Mammary microvascular endothelial cell (primary cell): ENCODE measurements around the gene PLCG1. TPM values are rescaled to one million over a fixed set of nuclear protein-coding genes. Genes with fewer than 3 reads are reported as not detected.

ENCODE experiments used
- total RNA-seq: library from RNA; depleted of rRNA; stranded (reverse); fragments of >200 nt; gene quantifications from 2 replicates; pipeline ENCODE4 v1.2.3, GENCODE V29; 2015

The PLCG1 gene
- 70.7 and 79.1 TPM in 2 replicates for total RNA-seq

DNA sequence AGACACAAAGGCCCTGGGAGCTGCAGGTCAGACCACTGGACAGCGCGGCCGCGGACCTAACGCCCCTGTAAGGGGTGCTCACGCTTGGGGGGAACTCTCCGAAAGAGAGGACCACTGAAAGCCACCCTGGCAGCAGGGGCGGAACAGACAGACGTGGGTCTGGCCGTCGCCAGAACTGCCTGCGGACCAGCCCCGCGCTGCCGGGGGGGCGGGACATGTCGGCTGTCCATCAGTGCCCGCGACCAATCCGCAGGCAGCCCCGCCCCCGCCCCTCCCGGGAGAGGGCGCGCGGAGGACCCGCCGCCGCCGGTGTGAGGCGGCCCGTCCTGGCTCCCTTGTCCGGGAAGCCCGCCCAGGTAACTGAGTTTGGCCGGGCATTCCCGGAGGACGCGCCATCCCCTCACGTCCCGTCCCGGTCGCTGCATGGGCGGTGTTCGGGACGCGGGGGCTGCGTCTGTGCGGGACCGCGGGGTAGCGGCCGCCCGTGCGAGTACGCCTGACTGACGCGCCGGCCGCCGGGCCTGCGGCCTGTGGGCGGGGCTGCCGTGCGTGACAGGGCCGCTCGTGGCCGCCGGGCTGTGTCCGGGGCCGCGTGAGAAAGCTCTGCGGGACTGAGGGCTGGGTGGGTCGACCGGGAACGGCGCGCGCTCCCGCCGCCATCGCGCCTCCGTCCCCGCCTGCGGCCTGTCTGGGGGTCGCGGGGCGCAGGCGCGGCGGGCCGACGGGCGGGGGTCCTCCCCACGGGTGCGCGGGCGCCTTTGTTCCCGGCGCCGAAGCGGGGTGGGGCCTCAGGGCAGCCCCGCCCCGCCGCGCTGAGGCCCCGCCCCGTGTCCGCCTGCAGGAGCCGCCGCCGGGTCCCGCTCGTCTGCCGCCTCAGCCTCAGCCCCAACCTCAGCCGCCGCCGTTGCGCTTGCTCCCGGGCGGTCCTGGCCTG lies at the start of gene PLCG1:
PLCG1 (plus strand) TSS at position 864 of the 934 bp plus-strand sequence. CDS start 99 bp downstream, outside the sequence.

Other genes starting within 250 kb of the PLCG1 start
- gene TOP1, start 108.7 kb upstream of the PLCG1 start, total RNA-seq, result 23.7 and 24.8 TPM in 2 replicates
- gene ZHX3, start 180.2 kb downstream of the PLCG1 start, total RNA-seq, result 11.1 and 13.4 TPM in 2 replicates
- gene LPIN3, start 203.3 kb downstream of the PLCG1 start, total RNA-seq, result 2.9 and 3.7 TPM in 2 replicates
- gene EMILIN3, start 229.3 kb downstream of the PLCG1 start, total RNA-seq, result 0.05 TPM in 1 of 2 replicates, not detected in the other